HG02884 (cell line): ENCODE results near the gene SLC39A11.

Experiments used
- ATAC-seq: cut with Tn5 transposase; IDR thresholded peaks from one replicate; pipeline ENCODE4 v1.9.1; 2021; ENCODE audit warnings: mild to moderate bottlenecking, moderate library complexity; ENCODE audit not compliant: unreplicated experiment

The SLC39A11 gene

GRCh38 chr17:73045724-73046123 lies 46.8 kb downstream of the SLC39A11 start:
- no peak for ATAC-seq

GRCh38 chr17:73043686-73044581 lies 48.6 kb downstream of the SLC39A11 start:
- ATAC-seq: no peak

DNA sequence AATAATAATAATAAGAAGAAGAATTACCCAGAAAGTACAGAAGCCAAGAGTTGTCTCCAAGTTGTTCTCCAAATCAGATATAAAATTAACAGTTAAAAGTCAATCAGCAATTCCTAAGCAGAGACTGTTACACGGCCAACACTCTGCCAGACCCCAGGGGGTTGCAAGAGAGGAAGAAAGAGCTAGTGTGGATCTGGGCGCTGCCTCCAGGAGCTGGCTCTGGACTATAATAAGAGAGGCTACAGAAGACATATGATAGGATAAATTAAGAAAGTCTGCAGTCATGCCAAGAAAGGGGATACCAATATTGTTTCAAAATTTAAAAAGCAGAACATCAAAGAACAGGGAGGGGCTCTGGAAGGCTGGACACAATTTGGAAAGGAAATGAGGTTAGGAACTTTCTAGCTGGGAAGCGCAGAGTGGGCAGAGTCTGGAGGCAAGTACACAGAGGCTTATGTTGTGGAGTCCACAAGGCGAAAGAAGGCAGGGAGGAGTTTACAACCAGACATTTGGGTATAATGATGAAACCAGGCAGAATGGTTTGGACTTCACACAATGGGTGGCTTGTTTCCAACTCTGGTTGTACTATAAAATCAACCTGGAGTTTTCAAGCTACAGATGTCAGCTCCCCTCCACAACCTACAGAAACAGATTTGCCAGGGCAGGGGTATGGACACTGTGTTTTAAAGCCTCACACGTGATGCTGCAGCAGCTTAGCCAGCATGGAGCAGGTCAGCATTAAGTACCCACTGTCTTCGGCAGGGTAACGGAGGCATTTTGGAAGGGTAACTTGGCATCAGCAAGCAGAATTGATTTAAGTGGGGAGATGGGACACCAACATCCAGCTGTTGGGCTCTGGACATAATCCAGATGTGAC lies 49.4 kb downstream of the SLC39A11 start:
- no peak for ATAC-seq

GRCh38 chr17:73042225-73042624 lies 50.3 kb downstream of the SLC39A11 start:
- no peak for ATAC-seq

DNA sequence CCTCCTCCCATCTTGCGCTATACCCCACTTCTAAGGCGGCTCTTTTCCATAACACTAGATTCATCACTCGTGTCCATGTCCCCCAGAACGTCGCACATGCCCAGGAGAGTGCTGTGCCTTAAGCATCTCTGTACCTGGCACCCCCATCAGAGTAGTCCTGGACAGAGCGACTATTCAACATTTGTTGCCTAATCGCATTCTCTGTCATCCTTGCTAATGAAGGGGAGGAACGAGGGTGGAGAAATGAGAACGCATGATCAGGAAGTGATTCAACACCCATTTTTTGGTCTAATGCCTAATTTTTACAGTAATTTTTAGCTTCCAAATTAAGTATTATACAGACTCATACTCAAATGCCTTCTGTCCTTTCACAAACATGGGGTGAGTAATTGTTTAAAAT lies 53.2 kb downstream of the SLC39A11 start:
- no peak for ATAC-seq

- no peak for ATAC-seq
These were observed 61.0 kb downstream of the SLC39A11 start for GRCh38 chr17:73031472-73031871.

DNA sequence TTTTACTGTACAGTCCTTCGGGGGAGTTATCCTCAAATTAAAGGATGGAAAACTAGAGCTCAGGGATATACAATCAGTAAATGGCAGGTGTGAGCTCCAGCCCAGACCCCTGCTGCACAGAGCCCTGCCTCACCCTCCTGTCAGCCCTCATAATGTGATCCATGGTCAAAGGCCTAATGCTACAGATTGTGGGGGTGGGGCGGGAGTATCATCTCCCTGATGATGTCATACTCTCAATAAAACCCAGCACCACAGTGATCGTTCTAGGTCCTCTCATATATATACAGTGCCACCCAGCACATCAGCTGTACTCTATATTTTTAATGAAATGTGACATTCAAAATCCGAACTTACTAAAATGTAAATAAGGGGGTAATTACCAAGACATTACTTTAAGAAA lies 61.5 kb downstream of the SLC39A11 start:
- no peak for ATAC-seq

GRCh38 chr17:73030501-73030921 lies 62.0 kb downstream of the SLC39A11 start:
- ATAC-seq: no peak

- no peak for ATAC-seq
These were observed 62.5 kb downstream of the SLC39A11 start for GRCh38 chr17:73029991-73030390.

- no peak for ATAC-seq
These were observed 63.5 kb downstream of the SLC39A11 start for GRCh38 chr17:73029021-73029420.

DNA sequence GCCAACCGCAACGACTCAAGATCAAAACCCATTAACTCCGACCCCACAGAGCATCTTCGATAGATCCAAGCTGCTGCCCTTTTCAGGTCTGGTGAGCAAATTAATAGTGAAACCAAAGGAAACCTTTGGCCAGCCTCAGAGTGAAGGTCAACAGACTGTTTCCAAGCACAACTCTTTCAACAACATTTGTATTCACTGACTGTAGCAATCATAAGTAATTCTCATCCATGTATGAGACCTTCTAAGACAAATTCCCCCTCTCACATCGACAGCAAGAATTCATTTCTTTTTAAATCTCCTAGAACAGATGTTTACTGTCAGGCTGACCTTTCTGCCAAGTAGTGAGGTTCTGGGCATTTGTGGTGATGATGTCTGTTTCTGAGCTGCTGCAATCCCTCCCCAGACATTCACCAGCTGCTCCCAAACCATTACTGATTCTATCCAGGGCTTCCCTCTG lies 64.2 kb downstream of the SLC39A11 start:
- no peak for ATAC-seq

DNA sequence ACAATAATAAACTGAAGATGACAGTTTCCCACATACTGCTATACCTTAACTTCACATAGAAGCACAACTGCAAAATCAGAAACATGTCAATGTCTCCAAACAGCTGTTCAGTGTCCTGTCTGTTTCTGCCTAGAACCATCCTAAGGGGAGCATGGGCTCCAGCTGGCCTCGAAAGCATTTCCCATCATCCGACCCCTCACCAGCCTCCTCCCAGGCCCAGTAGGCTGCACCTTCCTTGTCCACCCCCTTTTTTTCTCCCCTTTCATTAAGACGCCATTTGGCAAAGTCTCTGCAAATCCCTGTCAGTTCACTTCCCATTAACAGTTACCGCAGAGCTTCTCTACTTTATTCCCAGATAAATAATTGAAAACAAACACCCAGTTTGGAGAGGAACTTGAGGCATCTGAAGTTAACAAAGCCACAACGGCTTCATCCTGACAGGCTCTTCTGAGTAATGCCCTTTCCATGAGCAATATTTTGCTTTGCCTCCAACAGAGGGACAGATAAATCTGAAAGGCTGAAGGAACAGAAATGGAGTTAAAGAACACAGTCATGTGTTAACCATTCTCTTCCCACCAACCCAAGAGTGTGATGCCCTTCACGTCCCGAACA lies 65.3 kb downstream of the SLC39A11 start:
- ATAC-seq: no peak

DNA sequence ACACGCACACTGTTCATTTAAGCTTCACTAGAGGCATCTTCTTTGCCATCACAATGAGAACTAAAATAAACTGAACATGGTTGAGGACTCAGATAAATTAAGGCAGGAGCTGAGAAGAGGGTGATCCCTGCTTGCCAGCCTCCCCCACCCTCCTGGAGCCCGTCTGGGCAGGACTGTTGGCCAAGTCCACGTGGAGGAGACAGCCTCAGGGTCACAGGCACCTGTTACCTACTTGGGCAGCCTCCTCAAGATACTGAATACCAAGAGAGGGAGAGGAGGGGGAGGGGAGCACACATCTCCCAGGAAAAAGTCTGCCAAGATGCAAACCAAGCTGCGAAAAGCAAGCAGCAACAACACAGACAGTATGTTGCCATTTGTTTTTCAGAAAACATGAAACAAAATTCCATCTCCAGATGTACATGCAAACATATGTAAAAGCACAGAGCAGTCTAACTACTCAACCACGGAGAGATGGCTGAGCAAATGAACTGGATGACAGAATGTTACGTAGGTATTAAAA lies 67.4 kb downstream of the SLC39A11 start:
- ATAC-seq: no peak

DNA sequence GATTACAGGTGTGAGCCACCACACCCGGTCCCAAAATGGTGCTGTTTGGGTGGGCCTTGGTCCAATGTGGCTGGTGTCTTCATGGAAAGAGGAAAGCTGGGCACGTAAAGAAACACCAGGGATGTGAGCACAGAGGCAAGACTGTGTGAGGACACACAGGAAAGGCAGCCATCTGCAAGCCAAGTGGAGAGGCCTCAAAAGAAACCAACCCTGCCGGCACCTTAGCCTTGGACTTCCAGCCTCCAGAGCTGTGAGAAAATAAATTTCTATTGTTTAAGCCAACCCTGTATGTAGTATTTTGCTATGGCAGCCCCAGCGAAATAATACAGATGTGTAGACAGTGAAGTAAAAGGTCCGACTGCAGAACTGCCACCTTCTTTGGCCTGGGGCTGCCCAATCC lies 68.7 kb downstream of the SLC39A11 start:
- no peak for ATAC-seq

DNA sequence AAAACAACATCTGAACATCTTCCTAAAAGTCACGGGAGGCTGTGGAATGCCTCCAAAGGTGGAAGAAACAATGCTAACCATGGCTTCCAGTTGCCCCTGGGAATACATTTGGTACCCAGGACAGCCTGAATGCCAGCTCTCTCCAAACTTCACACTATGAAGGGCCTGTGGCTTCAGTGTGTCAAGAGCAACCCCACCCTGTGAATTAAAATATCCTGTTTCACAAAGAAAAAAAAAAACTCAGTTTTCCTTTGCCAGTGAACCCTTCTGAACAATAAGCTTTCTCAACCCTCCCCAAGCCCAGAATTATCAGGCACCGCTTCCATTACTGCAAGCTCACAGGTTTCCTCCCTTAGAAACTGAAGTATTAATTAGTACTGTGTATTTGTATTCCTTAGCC lies 69.8 kb downstream of the SLC39A11 start:
- ATAC-seq: no peak

DNA sequence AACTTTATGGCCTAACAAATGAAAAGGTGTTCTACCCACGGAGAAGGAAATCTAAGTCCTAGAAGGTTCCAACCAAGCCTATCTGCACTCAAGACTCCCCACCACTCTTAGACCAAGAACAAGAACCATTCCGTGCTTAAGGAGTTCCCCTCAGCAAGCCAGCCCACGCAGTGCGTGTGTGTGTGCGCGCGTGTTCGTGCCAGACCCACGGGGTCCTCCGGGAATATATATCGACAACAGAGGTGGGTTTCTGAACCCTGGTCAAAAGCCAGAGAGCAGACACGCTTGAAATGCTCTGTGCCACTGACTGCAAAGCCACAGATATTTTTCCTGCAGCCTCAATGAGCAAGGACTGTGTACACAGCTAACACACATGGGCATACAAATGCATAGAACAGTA lies 70.7 kb downstream of the SLC39A11 start:
- ATAC-seq: no peak

DNA sequence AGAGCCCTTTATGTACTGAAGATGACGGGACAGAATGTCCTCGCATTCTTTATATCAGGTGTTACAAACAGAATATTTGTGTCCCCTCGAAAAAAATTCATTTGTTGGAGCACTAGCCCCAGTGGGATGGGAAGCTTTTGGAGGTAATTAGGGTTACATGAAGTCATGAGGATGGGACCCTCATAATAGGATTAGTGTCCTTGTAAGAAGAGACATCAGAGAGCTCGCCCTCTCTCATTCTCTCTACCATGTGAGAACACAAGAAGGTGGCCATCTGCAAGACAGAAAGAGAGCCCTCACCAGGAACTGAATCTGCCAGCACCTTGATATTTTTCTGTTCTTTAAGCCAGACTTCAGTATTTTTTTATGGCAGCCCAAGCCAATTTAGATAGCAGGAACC lies 72.4 kb downstream of the SLC39A11 start:
- ATAC-seq: no peak

- no peak for ATAC-seq
These were observed 73.9 kb downstream of the SLC39A11 start for GRCh38 chr17:73018599-73018998.

DNA sequence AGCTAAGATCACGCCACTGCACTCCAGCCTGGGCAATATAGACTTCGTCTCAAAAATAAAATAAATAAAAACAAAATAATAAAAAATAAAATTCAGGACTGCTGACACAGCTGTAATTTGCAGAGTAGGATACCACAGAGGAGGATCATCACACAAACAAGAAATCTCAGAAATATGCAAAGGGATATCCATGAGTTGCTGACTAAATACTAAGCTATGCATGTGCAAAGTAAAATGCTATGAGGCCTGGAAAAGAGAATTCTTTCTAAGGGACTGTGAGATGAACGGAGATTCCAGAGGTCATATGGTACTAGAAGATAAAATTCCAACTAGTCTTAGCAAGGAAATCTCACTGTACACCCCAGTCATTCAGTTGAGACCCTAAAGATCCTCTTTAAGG lies 74.8 kb downstream of the SLC39A11 start:
- ATAC-seq: no peak

- ATAC-seq: no peak
These were observed 76.7 kb downstream of the SLC39A11 start for GRCh38 chr17:73015722-73016276.
